ENCODE measurements around the gene EXD3.

The EXD3 gene

GRCh38 chr9:137313326-137313936 lies 109.5 kb downstream of the EXD3 start:
- DNase-seq: no peak

- DNase-seq: no peak
These were observed 110.1 kb downstream of the EXD3 start for GRCh38 chr9:137312852-137313325.

GRCh38 chr9:137311986-137312851 lies 110.7 kb downstream of the EXD3 start:
- no peak for DNase-seq

DNA sequence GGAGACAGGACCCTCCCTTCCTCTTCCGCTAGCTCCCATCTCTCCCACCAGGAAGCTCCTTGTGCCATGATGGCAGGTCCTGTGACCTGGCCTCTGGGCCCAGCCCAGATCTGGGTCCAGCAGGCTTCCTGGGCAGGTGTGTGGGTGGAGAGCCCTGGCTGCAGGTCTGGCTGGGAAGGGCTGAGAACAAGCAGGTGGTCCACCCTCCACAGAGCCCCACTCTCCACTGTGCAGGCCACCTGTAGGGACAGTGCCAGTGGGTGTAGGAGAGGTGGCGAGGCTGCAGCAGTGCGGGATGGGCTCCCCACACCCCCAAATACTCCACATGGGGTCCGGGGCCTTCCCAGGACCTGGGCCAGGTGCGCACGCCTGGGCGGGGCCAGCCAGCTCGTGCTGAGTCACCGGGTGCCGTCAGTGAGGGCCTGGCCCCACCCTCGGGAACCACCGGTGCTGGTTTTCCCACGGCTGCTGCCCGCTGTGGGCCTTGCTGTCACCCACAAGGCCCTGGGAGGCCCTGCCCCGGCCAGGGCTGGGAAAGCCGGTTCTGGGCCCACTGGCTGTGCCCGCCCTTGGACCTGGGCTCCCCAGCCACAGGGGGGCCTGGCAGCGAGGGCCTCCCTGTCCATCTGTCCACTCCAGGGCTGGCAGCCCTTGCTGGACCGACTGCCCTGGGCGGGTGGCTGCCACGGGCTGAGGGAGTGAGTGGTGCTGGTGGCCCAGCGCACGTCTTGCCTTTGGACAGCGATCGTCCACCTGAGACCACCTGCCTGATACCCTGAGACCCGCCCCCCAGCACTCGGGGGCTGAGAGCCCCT lies 111.6 kb downstream of the EXD3 start:
- peak; percentile 98 for DNase-seq

GRCh38 chr9:137310189-137311052 lies 112.5 kb downstream of the EXD3 start:
- DNase-seq: peak; percentile 94

DNA sequence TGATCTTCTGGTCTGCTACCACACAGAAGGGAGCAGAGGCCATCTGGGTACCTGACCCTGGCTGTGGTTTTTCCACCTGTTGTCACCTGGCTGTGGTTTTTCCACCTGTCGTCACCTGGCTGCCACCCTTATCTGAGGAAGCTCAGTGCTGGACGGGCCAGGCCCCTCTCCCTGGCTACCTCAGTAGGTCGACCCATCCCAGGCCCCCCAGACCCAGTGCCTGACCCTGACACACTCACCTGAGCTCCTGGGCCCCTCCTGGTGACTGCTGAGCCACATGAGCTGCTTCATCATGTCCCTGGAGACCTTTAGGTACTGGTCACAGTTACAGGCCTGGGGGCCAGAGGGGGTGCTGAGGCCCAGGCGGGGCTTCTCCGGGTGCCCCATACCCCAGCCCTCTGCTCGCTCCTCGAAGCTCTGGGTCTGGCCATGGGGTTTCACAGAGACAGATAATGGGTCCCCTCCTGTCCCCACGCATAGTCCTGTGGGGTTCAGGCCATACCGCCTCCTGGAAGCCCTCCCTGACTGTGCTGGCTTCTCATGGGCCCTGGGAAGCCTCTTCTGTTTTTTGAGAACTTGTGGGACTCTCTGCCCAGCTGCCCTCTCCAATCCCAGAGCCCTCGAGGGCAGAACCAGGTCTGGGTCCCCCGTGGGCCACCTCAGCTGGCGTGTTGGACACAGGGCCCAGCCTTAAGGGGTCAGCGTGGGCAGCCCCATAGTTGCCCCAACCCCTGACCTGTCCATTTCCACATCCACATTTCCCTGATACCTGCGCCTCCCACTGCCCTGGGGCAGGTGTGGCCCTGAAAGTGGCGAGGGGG lies 113.4 kb downstream of the EXD3 start:
- peak; percentile 56 for DNase-seq

DNA sequence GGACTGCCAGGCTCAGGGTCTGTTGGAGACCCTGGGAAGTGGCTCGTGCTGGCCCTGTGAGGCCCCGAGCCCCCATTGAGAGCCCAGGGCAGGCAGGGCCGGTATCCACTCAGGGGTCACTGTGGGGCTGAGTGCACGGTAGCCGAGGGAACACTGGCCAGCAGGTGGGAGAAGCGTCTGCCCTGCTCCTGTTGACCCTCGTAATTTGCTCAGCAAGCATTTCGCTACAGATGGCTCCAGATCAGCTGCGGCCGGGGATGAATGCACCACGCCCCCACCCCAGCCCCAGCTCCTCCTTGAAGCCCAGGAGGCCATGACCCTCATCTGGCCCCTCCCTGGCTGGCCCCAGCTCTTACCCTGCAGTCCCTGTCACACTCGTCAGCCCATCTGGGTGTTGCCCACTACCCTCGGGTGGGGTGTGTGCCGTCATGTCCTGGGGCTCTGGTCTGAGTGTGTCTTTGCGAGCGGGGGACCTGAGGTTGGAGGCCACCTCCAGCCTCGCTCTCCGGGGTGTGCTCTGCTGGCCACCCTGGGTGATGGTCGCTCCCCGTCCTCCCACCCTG lies 114.8 kb downstream of the EXD3 start:
- no peak for DNase-seq

- DNase-seq: peak; percentile 76
These were observed 115.5 kb downstream of the EXD3 start for GRCh38 chr9:137307255-137308056.

GRCh38 chr9:137306850-137307254 lies 116.1 kb downstream of the EXD3 start:
- DNase-seq: no peak

DNA sequence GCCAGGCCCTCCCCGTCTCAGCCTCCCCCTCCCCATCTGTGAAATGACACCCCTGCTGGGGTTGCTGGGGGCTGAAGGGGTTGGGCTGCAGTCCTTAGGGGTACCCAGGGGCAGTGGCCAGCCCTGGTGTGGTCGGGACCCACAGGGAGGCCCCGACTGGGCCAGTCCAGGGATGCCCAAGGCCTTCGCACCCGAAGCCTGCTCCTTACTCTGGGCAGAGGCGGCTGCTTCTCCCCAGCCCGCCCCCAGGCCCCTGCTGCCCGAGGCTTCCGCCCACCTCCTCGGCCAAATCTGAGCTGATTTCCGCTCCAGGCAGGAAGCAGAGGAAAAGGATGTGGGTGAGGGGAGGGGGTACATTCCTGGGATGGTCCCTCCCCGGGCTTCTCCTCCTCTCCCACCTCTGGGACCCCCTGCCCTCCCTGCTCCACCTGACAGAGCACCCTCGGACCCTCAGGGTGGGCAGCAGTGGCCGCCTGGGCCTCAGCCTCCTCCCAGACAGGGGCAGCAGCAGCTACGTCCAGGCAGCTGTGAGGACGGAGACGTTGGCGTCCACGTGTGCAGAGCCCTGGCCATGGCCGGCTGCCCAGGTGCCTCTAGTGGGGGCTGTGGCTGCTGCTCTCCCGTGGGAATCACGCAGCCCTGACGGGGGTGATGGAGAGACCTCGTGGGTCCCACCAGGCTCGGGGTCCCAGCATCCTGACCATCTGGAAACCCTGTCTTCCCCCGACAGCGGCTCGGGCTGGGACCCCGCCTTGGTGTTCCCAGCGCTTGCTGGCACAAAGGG lies 116.7 kb downstream of the EXD3 start:
- DNase-seq: no peak

DNA sequence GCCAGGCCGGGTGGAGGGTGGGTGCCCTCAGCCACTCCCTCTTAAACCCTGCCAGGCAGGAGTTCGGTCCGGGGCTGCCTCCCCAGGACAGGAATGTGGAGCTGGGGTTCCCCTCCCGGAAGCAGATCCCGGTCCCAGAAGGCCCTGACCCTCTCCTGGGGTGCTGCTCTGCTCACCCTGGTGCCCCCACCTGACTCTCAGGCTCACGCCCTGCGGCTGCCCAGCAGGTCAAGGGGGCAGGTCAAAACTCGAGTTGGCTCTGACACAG lies 117.2 kb downstream of the EXD3 start:
- DNase-seq: no peak

GRCh38 chr9:137305060-137305797 lies 117.7 kb downstream of the EXD3 start:
- DNase-seq: peak; percentile 93

- DNase-seq: peak; percentile 60
These were observed 118.4 kb downstream of the EXD3 start for GRCh38 chr9:137304383-137305059.

GRCh38 chr9:137303893-137304382 lies 119.0 kb downstream of the EXD3 start:
- DNase-seq: no peak

- DNase-seq: no peak
These were observed 119.6 kb downstream of the EXD3 start for GRCh38 chr9:137303151-137303892.

DNA sequence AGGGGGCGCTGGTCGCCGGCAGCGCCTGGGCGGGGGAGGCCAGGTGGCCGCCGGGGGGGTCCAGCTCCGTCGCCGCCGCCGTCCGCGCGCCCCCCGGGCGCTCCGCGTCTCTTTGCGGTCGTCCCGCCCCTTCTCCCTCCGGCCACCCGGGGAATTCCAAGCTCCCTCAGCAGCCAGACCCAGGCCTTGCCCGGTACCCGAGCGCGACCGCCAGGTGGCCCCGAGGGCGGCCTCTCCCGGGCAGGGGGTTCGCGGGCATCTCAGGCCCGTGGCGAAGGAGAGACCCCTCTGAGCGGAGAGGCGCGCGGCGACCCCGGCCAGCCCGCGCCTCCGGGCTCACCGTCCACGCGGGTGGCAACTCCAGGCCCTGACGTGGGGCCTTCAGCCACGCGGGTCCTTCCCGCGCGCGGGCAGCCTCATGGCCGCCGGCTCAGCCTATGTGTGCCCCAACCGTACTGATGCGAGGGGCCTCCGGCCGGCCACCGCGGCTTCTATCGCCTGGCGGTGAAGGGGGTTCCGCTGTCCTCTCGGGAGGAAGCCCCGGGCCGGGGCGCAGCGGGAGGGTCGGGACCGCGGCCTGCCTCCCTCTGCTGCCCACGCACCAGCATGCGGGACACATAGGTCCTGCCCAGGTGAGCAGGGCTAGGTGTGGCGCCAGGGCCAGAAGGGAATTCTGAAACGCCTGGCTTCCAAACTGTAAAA lies 120.4 kb downstream of the EXD3 start:
- DNase-seq: peak; percentile 93

DNA sequence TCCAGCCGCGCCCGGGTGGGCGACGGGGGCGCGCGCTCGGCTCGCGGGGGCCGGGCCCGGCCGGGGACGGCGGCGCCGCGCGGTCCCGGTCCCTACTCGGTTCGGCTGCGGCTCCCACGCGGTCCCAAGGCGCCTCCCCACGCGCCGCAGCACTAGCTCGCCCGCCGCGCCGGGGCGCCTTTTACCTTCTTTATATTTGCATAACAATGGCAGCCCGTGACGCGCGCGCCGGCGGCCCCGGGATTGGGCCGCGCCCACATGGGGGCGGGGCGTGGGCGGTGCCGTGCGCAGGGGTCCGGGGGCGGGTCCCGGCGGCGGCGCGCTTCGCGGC lies 120.9 kb downstream of the EXD3 start, which contains the start of gene NRARP:
Gene NRARP, minus strand, starts transcription at position 154 of the 331 bp plus-strand sequence. CDS start 343 bp downstream, outside the sequence.
- DNase-seq: peak; percentile 97

Data from DMS53 (cell line).